Activated CD8-positive, alpha-beta memory T cell treated with anti-CD3 and anti-CD28 coated beads, Interleukin-2, amount 50 U/mL, for 24 hours (primary cell): ENCODE measurements around the gene LENEP.

Source experiments
- DNase-seq: peaks from one replicate; pipeline ENCODE4 v3.0.0-alpha.2; 2020; ENCODE audit errors: extremely low read depth

LENEP gene

GRCh38 chr1:155010211-155010918 is 17.0 kb downstream of the LENEP start:
- DNase-seq, result no peak

DNA sequence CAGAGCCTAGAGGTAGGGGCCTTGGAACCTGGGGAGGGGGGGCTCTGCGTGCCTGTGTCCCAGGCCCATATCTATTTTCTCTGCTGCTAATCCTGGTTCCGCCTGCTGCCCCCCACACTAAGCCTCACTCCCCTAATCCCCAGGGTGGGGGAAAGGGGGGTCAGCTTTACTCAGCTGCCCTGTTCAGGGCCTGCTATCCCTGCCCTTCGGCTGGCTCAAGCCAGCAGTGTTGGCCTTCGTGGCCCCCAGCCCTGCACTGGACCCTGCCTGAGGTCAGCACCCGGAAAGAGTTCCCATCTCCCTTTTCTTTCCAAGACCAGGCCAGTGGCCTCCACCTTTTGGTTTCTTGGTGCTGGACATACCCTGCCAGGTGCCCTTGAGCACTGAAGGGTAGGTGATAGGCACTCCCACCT is 17.6 kb downstream of the LENEP start:
- DNase-seq, result no peak

DNA sequence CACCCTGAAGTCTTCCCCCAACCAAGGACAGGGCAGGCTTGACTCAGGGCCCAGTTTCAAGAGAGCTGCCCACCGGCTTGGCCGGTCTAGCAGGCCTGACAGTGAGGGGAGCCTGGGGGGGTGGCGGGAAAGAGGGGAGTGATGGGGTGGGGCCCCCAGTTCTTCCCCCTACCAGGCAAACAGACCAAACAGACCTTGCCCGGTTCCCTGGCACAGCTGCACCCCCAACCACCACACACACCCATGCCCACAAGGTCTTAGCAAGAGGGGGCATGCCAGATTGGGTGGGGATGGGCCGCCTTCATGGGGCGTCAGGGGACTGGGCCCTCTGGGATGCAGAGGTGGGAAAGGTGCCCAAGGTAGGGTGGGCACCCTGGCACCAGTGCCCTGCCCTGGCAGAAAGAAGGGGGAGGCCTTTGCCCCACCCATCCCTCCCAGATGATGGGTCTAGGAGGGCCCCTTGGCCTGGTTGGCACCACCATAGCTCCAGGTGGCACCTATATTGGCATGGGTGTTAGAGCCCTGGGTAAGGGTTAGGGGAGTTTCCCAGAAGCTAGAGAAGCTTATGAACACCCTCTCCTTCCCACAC is 18.1 kb downstream of the LENEP start:
- no peak for DNase-seq

GRCh38 chr1:155012026-155012546 is 18.7 kb downstream of the LENEP start:
- no peak for DNase-seq

GRCh38 chr1:155012776-155013602 is 19.6 kb downstream of the LENEP start:
- no peak for DNase-seq

GRCh38 chr1:155013632-155014031 is 20.2 kb downstream of the LENEP start:
- DNase-seq, result no peak

GRCh38 chr1:155014709-155015508 is 21.5 kb downstream of the LENEP start:
- no peak for DNase-seq

DNA sequence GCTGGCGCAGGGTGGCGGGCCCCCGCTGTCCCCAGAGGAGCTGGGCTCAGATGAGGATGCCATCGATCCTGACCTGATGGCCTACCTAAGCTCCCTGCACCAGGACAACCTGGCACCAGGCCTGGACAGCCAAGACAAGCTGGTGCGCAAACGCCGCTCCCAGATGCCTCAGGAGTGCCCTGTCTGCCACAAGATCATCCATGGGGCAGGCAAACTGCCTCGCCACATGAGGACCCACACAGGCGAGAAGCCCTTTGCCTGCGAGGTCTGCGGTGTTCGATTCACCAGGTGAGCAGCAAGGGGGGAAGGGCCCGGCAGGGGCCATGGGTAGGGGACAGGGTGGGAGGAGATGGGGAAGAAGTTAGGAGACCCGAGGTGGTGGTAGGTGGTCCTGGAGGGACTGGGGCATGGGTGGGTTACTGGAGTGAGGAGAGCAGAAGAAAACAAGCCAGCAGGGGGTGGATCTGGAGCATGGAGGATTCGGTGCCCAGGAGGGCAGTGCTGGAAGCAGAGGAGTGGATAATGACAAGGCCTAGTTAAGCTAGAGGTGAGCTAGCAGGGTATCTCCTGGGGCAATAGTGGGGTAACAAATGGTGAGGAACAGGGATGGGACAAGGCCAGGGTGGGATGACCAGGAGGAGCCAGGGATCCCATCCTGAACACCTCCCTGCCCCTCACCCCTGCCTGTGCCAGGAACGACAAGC is 22.3 kb downstream of the LENEP start:
- DNase-seq, result no peak

DNA sequence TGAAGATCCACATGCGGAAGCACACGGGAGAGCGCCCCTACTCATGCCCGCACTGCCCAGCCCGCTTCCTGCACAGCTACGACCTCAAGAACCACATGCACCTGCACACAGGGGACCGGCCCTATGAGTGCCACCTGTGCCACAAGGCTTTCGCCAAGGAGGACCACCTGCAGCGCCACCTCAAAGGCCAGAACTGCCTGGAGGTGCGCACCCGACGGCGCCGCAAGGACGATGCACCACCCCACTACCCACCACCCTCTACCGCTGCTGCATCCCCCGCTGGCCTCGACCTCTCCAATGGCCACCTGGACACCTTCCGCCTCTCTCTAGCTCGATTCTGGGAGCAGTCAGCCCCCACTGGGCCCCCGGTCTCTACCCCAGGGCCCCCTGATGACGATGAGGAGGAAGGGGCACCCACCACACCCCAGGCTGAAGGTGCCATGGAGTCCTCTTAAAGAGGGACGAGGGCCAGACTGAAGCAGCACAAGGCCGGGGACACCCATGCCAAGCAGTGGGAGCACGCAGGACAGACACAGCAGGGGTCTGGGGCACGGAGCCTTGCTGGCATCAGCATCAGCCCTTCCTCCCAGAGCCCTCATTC is 22.9 kb downstream of the LENEP start:
- no peak for DNase-seq

GRCh38 chr1:155017041-155017945 is 23.9 kb downstream of the LENEP start:
- peak; percentile 61 for DNase-seq

DNA sequence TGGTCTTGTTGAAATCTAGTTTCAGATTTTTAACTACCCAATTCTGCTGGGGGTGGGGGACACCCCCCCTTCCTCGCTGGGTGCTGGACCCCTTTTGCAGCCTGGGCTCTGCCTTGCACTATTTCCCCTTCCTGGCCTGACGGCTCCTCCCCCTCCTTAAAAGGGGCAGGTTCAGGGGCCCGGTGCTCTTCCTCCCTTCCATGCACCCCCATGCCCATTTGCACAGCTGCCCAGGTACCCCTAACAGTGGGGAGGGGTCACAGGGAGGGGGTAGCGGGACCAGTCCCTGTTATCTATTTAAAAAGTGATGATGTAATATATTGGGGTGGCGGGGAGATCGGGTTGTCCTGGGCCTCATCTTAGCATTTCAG is 24.5 kb downstream of the LENEP start:
- no peak for DNase-seq

DNA sequence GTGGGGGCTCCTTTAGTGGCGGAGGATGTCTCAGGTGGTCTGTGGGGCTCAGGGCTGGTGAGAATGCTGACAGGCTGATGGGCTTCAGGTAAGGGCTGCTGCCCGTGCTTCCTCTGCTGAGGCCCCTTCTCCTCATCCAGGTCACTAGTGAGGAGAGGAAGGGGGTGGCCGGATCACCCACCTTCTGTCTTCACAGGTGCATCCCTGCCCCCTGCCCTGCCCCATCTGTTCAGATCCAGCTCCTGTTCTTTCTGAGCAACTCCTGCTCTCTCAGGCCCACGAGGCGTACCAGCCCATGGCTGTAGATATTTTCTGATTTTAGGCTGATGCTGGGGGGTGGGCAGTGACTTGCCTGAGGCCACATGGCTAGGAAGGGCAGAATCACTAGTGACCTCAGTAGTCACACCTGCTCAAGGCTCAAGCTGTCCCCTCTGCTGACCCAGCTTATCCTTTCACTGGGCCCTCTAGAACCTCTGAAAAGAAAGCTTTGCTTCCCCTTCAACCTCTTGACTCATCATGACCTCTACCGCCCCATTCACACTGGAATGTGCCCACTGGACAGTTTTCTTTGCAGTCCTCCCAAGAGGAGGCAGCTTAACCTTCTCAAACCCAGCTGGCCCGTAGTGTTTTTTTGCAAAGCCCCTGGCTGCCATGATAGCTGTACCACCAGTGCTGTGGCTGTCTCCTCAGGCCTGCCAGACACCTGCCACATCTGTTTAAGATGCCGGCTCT is 25.4 kb downstream of the LENEP start:
- DNase-seq, result no peak

DNA sequence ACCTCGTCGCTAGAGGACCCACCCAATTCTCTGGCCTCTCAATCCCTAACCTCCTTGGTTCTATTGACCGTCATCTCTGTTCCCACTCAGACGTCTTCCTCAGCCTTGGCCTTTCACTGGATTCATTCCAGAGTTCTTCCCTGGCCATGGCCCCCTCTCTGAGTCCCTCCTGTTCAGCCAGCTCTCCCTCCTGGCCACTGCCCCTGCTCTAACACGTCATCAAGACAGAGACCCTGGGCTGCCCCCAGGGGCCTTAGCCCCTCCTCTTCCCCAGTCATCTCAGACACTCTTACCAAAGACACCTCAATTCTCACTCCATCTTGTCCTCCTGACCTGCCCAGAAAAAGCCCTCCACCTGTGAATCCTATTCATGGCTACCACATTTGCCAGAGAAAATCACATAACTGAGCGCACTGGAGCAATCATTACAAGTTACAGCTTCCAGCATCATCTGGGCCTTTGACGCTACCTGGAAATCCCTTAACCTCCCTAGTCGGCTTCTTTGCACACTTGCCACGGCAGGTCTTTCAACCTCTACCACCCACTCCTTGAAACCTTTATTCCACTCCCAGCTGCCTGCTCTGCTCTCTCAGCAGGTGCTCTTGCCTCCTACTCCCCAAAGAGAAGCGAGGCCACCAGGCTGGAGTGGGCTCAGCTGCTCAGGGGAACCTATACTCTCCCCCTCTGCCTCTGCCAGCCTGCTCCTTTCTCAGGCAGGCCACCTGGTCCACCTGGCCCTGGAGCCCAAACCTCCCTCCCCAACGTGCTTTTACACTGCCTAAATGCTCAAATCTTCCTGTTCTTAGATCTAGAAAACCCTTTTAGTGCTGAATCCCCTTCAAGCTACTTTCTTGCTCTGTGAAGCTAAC is 26.2 kb downstream of the LENEP start:
- no peak for DNase-seq

GRCh38 chr1:155022136-155022926 is 28.9 kb downstream of the LENEP start:
- DNase-seq, result no peak

- no peak for DNase-seq
Observed at GRCh38 chr1:155022927-155023236, 29.5 kb downstream of the LENEP start.

GRCh38 chr1:155023627-155024026 is 30.2 kb downstream of the LENEP start:
- DNase-seq, result no peak

- no peak for DNase-seq
Observed at GRCh38 chr1:155024315-155024714, 30.9 kb downstream of the LENEP start.
